Stomach (tissue), 4 donors: Measurements from ENCODE around the gene CYTIP.

Experiments
- CTCF ChIP-seq, 7 experiments: fragments of 450-650 bp in 4 of 7; fragments of 200-600 bp in 3 of 7; sonication (generic) in 3 of 7; IDR thresholded peaks; one replicate each; pipeline ENCODE4 v1.5.1; 2016 to 2019; ENCODE audit warnings: antibody characterized with exemption in 7 of 7, control low read depth in 2 of 7, mild to moderate bottlenecking in 1 of 7
- POLR2A ChIP-seq, 4 donors: fragments of 450-650 bp; IDR thresholded peaks; one replicate each; pipeline ENCODE4 v1.6.1; 2016; ENCODE audit warnings: antibody characterized with exemption in 4 of 4, control low read depth in 2 of 4, mild to moderate bottlenecking in 1 of 4, moderate library complexity in 1 of 4

GRCh38 chr2:157432475-157433106, 11.3 kb downstream of the CYTIP start:
- no peak for TF ChIP-seq CTCF (IDR thresholded peaks at IDR 0.05)
- TF ChIP-seq POLR2A (IDR thresholded peaks at IDR 0.05) = no peak
